ENCODE results near the gene PEDS1.
"Not testable (repeated sequence)": the region's sequence is repeated elsewhere in the genome, so short reads cannot be mapped to it uniquely, and the experiment has no call there.

PEDS1 gene

DNA sequence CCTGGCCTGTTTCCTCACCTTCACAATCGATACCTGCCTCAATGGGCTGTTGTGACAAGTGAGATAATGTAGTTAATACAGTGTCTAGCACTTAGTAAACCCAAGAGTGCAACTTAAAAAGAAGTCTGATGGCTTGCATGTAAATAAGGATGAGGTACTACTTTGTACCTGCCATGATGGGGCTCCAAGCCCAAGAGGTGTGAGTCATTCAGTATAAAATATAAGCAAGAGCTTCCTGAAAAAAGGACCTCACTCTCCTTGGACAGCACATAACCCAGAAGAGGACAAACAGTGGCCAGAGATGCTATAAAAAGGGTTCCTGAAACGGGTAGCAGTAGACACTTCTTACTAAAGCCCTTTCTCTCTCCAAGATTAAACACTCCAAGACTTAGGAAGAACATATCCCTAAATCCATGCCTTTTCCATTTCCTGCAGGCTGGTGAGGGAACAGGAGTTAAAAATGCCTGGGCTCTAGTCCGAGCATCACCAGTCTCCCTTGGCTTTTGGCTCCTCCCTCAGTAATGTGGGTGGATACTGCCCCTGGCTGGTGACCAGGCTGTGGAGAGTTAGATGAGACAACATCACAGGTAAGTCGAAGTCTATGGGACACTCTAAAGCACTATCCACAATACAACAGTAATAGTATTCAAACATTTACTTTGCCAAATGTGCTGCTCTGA, 44.8 kb downstream of the PEDS1 start:
- no peak overlapping the region for H3K4me3 ChIP-seq
- H3K27ac ChIP-seq, result no peak overlapping the region
- peaks cover 90% of the 10 kb centered on the region for H4K20me1 ChIP-seq
- H3K9me3 ChIP-seq, result no peaks in the 10 kb centered on the region
- H3K4me2 ChIP-seq, result peak overlapping the region; percentile 97
- H3K9ac ChIP-seq, result no peak overlapping the region
- no peak for TF ChIP-seq Cebpa-rat (IDR thresholded peaks at IDR 0.05)
- H3K4me1 ChIP-seq, result peaks cover 57% of the 10 kb centered on the region
- H3K27me3 ChIP-seq, result no peaks in the 10 kb centered on the region
- H3K36me3 ChIP-seq, result peaks cover 25% of the 10 kb centered on the region

- Histone ChIP-seq H4K20me1 (peaks cover 98% of the 10 kb centered on the region), H3K27me3 (no peaks in the 10 kb centered on the region), H3K9me3 (no peaks in the 10 kb centered on the region), H3K4me2 (peak overlapping the region; percentile 97; the same call in 1 of the 2 replicates), H3K36me3 (peaks cover 34% of the 10 kb centered on the region), H3K4me1 (peaks cover 52% of the 10 kb centered on the region), H3K27ac (no peak overlapping the region), H3K4me3 (no peak overlapping the region), H3K9ac (no peak overlapping the region)
- no peak for TF ChIP-seq Cebpa-rat (IDR thresholded peaks at IDR 0.05)
Measured at GRCh38 chr20:50107796-50108331, 45.7 kb downstream of the PEDS1 start.

DNA sequence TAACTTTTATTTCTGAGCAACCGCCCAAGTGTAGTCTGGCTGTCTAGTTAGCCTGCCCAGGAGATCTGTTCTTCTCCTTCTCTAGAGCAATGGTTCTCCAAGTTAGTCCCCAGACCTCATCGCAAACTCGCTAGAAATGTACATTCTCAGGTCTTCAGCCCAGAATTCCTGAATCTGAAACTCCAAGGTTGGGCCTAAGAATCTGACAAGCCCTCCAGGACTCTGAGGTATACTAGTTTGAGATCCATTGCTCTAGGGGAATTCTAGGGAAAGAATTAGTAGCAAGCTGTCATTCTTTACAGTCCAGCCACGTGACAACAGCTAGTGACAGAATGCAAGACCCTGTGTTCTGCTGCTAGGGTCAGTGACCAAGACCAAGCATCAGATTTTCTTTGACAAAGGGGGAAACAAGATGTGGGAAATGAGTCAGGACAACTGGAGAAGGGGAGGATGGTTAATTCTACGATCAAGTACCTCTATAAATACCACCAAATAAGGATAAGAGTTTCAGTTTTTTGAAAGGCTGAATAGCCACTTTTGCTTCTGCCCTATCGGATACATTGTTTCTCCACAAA, 46.4 kb downstream of the PEDS1 start:
- Histone ChIP-seq H3K4me1 (peaks cover 51% of the 10 kb centered on the region), H3K27ac (no peak overlapping the region), H3K4me3 (no peak overlapping the region), H3K4me2 (no peak overlapping the region), H4K20me1 (peaks cover 100% of the 10 kb centered on the region), H3K36me3 (peaks cover 40% of the 10 kb centered on the region), H3K9me3 (no peaks in the 10 kb centered on the region), H3K27me3 (no peaks in the 10 kb centered on the region), H3K9ac (no peak overlapping the region)
- no peak for TF ChIP-seq Cebpa-rat (IDR thresholded peaks at IDR 0.05)

DNA sequence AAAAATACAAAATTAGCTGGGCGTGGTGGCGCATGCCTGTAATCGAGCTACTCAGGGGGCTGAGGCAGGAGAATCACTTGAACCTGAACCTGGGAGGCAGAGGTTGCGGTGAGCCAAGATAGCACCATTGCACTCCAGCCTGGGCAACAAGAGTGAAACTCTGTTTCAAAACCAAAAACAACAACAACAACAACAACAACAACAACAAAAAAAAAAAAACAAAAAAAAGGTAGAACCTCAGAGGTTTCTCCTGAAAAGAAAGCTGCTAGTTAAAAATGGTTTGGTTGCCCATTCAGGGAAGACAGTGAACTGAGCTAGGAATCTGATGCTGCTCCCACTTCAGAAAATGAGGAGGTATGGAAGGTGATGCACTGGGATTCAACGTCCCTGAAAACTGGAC, 46.9 kb downstream of the PEDS1 start:
- Histone ChIP-seq H4K20me1 (peaks cover 100% of the 10 kb centered on the region), H3K36me3 (peaks cover 41% of the 10 kb centered on the region), H3K4me1 (peaks cover 46% of the 10 kb centered on the region)
- not testable (repeated sequence) for H3K4me2 ChIP-seq, H3K27me3 ChIP-seq, H3K4me3 ChIP-seq, H3K9ac ChIP-seq, H3K9me3 ChIP-seq, H3K27ac ChIP-seq
